ENCODE results near the gene CD3G.
"Not testable (repeated sequence)": the region's sequence is repeated elsewhere in the genome, so short reads cannot be mapped to it uniquely, and the experiment has no call there.

CD3G gene

DNA sequence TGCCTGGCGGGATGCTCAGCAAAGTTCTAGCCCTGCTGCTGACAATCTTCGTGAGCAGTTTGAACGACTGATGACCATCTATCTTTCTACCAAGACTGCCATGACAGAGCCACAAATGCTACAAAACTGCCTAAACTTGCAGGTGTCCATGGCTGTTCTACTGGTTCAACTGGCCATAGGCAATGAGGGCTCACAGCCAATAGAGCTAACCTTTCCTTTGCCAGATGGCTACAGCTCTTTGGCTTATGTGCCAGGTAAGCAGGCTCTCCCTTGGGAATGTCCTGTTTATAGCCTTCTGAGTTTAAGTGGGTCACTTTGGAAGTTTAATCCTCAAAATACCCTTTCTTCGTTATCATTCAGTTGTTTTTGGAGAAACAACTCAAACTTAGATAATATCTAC lies 35.4 kb downstream of the CD3G start:
- no peak for DNase-seq (ENCODE audit: low spot score)

DNA sequence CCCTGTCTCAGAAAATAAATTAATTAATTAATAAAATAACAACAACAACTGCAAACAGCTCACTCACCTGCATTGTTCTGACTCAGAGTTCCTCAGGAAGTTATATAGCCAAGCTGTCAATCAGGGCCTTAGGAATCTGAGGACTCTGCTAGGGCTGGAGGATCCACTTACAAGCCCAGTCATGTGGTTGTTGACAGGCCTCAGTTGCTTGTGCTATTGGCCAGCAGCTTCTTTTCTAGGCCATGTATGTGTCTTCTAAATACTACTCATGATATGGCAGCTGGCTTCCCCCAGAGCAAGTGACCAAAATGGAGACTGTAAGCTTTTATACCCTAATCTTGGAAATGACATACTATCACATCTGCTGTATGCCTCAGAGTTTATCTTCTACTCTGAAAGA lies 36.4 kb downstream of the CD3G start:
- no peak for DNase-seq (ENCODE audit: low spot score)

DNA sequence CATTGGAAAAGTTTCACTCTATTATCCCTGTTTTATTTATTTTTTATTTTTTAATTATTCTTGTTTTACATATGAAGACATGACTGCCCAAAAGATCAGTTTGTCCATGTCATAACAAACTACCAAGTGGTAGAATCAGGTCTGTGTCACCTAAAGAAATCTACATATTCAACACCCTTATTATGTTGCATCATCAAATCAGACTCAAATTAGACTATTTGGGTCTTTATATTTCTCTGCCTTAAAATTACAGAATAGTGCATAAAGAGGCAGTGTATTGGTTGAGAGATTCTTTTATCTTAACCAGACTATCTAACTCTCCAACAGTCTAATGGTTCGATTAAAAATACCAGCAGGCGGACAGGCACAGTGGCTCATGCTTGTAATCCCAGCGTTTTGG lies 38.8 kb downstream of the CD3G start:
- no peak for DNase-seq (ENCODE audit: low spot score)

DNA sequence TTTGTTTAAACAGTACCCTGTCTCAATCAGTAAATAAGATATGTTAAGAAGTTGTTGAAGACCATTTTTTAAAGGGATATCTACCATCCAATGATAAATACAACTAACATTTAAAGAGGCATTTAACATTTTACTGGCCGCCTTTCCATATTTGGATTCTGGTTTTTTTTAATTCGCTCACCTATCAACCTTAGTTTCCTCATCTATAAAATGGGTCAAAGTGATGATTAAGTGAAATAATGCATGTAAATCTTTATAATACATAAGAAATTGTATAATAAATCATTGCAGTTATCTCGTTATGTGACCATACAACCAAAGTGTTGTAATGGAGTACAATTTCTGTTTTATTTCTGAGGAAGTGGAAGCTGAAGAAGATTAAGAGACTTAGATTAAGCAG lies 39.5 kb downstream of the CD3G start:
- DNase-seq (ENCODE audit: low spot score) = no peak

DNA sequence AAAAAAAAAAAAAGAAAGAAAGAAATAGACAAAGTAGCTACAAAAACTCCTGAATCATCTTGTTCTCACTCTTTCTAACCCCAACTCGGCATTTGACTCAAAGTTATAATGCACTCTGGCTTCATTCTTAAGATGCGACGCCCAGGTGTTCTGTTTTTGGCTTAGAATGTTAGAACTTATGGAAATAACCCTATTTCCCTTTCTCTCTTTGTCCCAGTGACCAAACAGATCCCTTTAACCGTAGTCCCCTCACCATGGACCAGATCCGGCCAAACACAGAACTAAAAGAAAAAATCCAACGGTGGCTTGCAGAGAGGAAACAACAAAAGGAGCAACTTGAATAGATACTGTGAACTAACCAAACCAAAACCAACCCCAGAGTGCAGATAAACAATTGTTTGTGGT lies 52.0 kb downstream of the CD3G start:
- DNase-seq (ENCODE audit: low spot score) = no peak

DNA sequence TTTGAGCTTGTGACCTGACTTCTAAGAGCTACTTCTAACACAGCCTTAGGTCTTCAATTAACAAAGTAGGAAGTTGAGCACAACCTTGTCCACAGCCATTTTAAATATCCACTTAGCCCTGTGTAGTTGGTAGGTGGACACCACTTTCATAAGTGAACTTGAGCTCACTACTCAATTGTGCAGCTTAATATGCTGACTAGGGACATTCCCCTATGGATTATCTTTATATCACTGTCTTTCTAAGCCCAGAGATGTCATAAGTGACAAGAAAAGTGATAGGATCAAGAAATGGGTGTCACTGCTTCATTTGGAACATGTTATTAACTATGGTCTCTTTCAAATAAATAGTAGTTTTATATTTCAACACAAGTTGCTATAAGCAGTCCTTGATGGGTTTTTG lies 53.3 kb downstream of the CD3G start:
- DNase-seq (ENCODE audit: low spot score) = no peak

DNA sequence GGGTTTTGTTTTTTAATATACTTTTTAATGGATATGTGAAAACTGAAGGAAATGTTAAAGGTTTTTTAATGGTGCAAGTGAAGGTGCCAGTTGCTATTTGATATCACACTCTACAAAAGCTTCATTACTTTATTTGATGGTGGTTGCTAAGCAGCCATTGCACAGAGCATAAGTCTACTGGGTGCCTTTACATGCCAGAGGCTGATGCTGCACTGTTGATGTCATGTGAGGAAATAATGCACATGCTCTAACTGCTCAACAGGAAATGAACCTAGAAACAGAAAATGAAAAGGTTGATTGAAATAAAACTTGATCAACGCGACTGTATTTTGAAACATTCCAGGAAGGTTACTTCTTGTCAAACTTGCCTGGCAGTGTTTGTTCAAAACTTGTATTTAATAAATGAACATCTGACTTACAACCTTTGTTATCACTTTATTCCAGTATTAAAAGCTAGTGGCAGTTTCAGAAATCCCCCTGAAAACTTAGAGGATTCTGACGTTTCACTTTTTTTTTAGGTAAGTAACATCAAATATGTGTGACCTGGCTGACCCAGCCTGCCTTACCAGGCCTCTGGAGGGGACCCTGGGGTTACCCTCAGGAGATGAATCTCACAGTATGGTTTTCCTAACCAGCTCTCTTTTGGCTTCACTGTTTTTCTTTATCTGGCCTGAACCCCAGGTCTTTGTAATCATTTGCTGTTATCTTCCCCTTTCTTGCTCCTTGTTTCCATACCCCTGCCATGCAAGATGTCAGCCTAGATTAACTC lies 54.8 kb downstream of the CD3G start:
- DNase-seq (ENCODE audit: low spot score) = no peak

DNA sequence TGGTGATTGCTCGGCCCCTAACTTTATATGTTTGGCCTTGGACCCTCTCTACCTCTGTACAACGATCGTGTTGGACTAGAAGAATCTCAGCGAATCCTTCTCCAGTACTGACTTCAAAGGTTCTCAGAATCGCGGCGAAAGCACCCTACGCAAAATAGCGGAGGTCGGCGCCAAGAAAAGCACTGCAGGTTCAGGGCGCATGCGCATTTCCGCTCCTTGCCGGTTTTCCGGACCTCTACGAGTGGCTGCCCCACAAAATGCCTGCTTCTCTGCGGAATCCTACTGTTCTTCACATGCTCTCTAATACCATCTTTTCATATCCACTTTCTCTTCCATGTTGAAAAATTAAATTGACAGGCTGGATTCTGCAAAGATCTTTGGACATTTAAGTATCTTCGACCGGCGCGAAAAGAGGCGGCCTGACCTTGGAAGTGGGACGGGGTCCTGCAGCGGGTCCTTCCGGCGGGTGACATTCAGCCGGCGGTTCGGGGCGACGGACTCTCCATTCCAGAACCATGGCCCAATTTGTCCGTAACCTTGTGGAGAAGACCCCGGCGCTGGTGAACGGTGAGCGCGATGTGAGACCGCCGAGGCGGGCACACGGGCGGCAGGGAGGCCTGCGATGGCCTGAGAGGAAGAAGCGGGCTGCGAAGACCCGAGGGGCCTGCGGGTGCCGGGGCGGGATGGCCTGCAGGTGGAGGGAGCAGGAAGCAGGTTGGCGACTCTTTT lies 57.2 kb downstream of the CD3G start, which contains the start of gene ATP5MG:
Gene ATP5MG, plus strand, starts transcription at position 456 of the 729 bp plus-strand sequence. Its CDS starts 60 bp downstream, at position 516.
- peak; percentile 92 for DNase-seq (ENCODE audit: low spot score)

DNA sequence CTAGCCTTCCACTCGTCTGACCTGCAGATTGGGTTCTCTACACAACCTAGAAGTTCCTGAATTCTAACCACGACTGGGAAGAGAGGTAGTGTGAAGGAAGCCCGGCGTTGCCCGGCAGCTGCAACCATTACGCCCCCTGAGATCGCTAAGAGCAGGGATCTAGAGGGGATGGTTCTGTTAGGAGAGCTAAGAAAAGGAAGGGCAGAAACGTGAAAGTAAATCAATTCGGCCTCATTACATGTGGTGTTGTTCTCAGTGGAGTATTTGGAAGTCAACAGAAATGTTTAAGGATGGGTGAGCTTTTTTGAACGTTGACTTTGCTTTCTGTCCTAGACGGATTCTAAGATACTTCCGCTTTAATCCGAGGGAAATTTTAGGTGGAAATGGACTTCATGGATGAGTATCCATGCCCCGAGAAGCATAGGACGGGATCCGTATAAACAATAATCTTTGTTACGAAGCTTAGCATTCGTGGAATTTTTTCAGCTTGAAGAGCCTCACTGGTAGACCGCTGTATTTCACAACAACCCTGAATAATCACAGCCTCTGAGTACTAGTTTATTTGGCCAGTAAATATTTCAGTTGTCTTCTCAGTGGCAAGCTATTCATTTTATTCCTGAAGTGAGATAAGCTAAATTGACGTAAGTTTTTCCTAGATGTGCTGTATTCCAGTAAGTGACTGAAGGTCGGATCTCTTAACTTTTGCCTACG lies 57.9 kb downstream of the CD3G start:
- DNase-seq (ENCODE audit: low spot score) = no peak

DNA sequence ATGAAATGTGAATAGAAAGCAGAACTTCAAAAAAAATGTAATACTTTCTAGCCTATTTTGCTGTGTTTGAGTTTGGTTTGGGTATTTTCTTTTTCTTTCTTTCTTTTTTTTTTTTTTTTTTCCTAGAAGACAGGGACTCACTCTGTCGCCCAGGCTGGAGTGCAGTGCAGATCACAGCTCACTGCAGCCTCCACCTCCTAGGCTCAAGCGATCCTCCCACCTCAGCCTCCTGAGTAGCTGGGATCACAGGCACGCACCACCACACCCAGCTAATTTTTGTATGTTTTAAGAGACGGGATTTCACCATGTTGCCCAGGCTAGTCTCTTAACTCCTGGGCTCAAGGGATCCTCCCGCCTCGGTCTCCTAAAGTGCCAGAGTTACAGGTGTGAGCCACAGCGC lies 58.5 kb downstream of the CD3G start:
- DNase-seq (ENCODE audit: low spot score) = not testable (repeated sequence)

All from Ammon's horn (tissue), 1 donor.